HEK293 (cell line): ENCODE measurements around the gene COL13A1.

Experiments used
- PBX3 ChIP-seq: sonication (generic); formaldehyde crosslinking; IDR thresholded peaks from 2 replicates; pipeline ENCODE4 v1.8.1; 2022; ENCODE audit warnings: mild to moderate bottlenecking, moderate library complexity, missing genetic modification reagents
- ZNF362 ChIP-seq: fragments of 450-650 bp; formaldehyde crosslinking; IDR thresholded peaks from 2 replicates; pipeline ENCODE4 v1.5.1; 2016; ENCODE audit warnings: missing biosample characterization, missing genetic modification characterization

DNA sequence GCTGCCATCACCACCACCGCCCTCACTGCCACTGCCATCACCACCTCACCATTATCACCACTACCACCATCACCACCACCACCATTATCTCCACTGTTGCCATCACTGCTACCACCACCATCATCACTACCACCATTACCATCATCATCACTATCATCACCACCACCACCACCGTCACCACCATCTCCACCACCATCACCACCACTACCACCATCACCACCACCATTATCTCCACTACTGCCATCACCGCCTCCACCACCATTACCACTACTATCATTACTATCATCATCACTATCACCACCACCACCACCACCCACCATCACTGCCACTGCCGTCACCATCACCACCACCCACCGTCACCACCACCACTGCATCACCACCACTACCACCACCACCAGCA is 9.9 kb upstream of the COL13A1 start:
- TF ChIP-seq ZNF362 (tag by site-specific recombination) (no peak), PBX3 (CRISPR knock-in tag) (no peak)
